KG1 (cell line): ENCODE data around the gene UNC79.

Source experiments
- DNase-seq: peaks from one replicate; lab custom pipeline; 2025; lab: John Stamatoyannopoulos, UW

Gene UNC79

GRCh38 chr14:93751946-93752655 is 321.4 kb downstream of the UNC79 start:
- no peak for DNase-seq

- no peak for DNase-seq
Measured at GRCh38 chr14:93752980-93753561, 322.3 kb downstream of the UNC79 start.

- no peak for DNase-seq
Measured at GRCh38 chr14:93753647-93754046, 322.9 kb downstream of the UNC79 start.

GRCh38 chr14:93757206-93757605 is 326.5 kb downstream of the UNC79 start:
- DNase-seq = no peak
